GM23338 (cell line): ENCODE data around the gene SCTR. TPM values are rescaled to one million over a fixed set of nuclear protein-coding genes. Genes with fewer than 3 reads are reported as not detected.

Source experiments
- ATAC-seq: fragments of 200-7000 bp; cut with Tn5 transposase; 3 replicates; pipeline ENCODE4 v1.9.1; 2020
- DNase-seq: peaks from one replicate; pipeline ENCODE4 v3.0.0-alpha.2; 2015; ENCODE audit warnings: low spot score
- H2AFZ ChIP-seq: fragments of 200-600 bp; sonication (generic); 2 replicates; pipeline ENCODE4 v1.8.0; 2016; ENCODE audit warnings: antibody characterized with exemption, mild to moderate bottlenecking, moderate library complexity
- H3F3A ChIP-seq: fragments of 200-600 bp; sonication (generic); replicated peaks from 2 replicates; pipeline ENCODE4 v1.8.0; 2017; ENCODE audit warnings: antibody characterized with exemption, mixed run types, low read depth
- H3K27ac ChIP-seq: fragments of 200-600 bp; sonication (generic); 2 replicates; pipeline ENCODE4 v1.6.1; 2016; ENCODE audit warnings: low read depth
- H3K27me3 ChIP-seq: fragments of 200-600 bp; sonication (generic); 2 replicates; pipeline ENCODE4 v1.8.0; 2016; ENCODE audit warnings: mild to moderate bottlenecking, mixed run types, moderate library complexity; ENCODE audit not compliant: insufficient read depth
- H3K36me3 ChIP-seq: fragments of 200-600 bp; sonication (generic); 2 replicates; pipeline ENCODE4 v1.8.0; 2016; ENCODE audit warnings: mild to moderate bottlenecking; ENCODE audit not compliant: insufficient read depth
- H3K4me1 ChIP-seq: fragments of 200-600 bp; sonication (generic); 2 replicates; pipeline ENCODE4 v1.8.0; 2016; ENCODE audit warnings: mild to moderate bottlenecking, moderate library complexity; ENCODE audit not compliant: insufficient read depth
- H3K4me2 ChIP-seq: fragments of 200-600 bp; sonication (generic); 2 replicates; pipeline ENCODE4 v1.7.1; 2017; ENCODE audit warnings: mixed run types
- H3K4me3 ChIP-seq: fragments of 200-600 bp; sonication (generic); 2 replicates; pipeline ENCODE4 v1.6.1; 2016; ENCODE audit warnings: mixed run types
- H3K79me2 ChIP-seq: fragments of 200-600 bp; sonication (generic); replicated peaks from 2 replicates; pipeline ENCODE4 v1.8.0; 2017; ENCODE audit warnings: mild to moderate bottlenecking; ENCODE audit not compliant: insufficient read depth
- H3K9me2 ChIP-seq: fragments of 200-600 bp; sonication (generic); 2 replicates; pipeline ENCODE4 v1.8.0; 2017; ENCODE audit not compliant: insufficient read depth
- H4K20me1 ChIP-seq: fragments of 200-600 bp; sonication (generic); replicated peaks from 2 replicates; pipeline ENCODE4 v1.8.0; 2017; ENCODE audit warnings: mild to moderate bottlenecking; ENCODE audit not compliant: insufficient read depth
- H3K27ac Mint-ChIP-seq: 2 replicates; pipeline ENCODE4 v1.8.0; 2020; ENCODE audit warnings: inconsistent platforms, mild to moderate bottlenecking, moderate library complexity, mixed read lengths
- H3K27me3 Mint-ChIP-seq: 3 replicates; pipeline ENCODE4 v1.8.0; 2022; ENCODE audit warnings: low read depth, mild to moderate bottlenecking, moderate library complexity, mixed read lengths, inconsistent platforms; ENCODE audit not compliant: insufficient read depth, poor library complexity
- H3K36me3 Mint-ChIP-seq: 3 replicates; pipeline ENCODE4 v1.8.0; 2021; ENCODE audit warnings: low read depth, mild to moderate bottlenecking, inconsistent platforms, moderate library complexity, mixed read lengths
- H3K4me1 Mint-ChIP-seq: 3 replicates; pipeline ENCODE4 v1.8.0; 2020; ENCODE audit warnings: mild to moderate bottlenecking, inconsistent platforms, mixed read lengths
- H3K4me3 Mint-ChIP-seq: 3 replicates; pipeline ENCODE4 v1.8.0; 2021; ENCODE audit warnings: moderate library complexity, mild to moderate bottlenecking, inconsistent platforms, mixed read lengths
- H3K9me3 Mint-ChIP-seq: 3 replicates; pipeline ENCODE4 v1.8.0; 2020; ENCODE audit warnings: moderate library complexity, mild to moderate bottlenecking, inconsistent platforms, mixed read lengths
- CREB1 ChIP-seq: fragments of 250-450 bp; sonication (Bioruptor Pico); IDR thresholded peaks from 2 replicates; pipeline ENCODE4 v1.5.0; 2020; ENCODE audit warnings: low read depth, mild to moderate bottlenecking, moderate library complexity
- EZH2phosphoT487 ChIP-seq: fragments of 200-600 bp; sonication (generic); IDR thresholded peaks from one replicate; pipeline ENCODE4 v1.8.1; 2018; ENCODE audit warnings: antibody characterized with exemption; ENCODE audit not compliant: unreplicated experiment
- STAT1 ChIP-seq: IDR thresholded peaks from one replicate; pipeline ENCODE4 v1.6.1; 2016; ENCODE audit warnings: antibody characterized with exemption; ENCODE audit not compliant: unreplicated experiment
- ZNF462 ChIP-seq: fragments of 250-450 bp; sonication (Bioruptor Pico); IDR thresholded peaks from 2 replicates; pipeline ENCODE4 v1.5.0; 2020; ENCODE audit warnings: mild to moderate bottlenecking, moderate library complexity
- polyA plus RNA-seq: library from polyadenylated mRNA; unstranded; fragments of >200 nt; fragmentation: Nextera tagmentation; extraction: Ambion mirVana; gene quantifications from 2 replicates; pipeline ENCODE4 v1.2.1, GENCODE V29; 2016
- total RNA-seq: library from RNA; depleted of rRNA; stranded (reverse); fragments of >200 nt; shearing (Covaris generic); gene quantifications from 2 replicates; pipeline ENCODE4 v1.2.3, GENCODE V29; 2014
- TF ChIP-seq, protein P1 (sequence below): IDR thresholded peaks from one replicate; pipeline ENCODE4 v1.6.1; 2018; ENCODE audit warnings: antibody characterized with exemption; ENCODE audit not compliant: unreplicated experiment

The SCTR gene
- total and polyA plus RNA-seq, 2 experiments from 2014 or later = not detected

DNA sequence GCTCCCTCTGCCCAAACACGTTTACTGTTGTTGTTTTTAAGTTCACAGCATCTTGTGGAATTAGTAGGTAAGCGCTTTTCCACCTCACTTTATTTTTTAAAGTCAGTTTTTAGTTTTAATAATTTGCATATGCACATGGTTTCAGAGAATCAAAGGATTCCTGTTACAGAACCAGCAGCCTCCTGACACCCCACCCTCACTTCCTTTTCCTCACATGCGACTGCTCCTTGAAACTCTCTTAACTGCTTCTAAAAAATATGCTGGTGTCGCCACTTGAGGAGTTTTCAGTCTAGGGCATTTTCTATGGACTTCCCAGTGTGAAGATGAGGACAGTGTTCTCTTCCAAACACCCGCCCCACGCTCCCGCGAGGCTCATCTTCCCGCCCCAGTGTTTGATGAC lies 78.2 kb downstream of the SCTR start (continued):
- no peak for TF ChIP-seq ZNF462

DNA sequence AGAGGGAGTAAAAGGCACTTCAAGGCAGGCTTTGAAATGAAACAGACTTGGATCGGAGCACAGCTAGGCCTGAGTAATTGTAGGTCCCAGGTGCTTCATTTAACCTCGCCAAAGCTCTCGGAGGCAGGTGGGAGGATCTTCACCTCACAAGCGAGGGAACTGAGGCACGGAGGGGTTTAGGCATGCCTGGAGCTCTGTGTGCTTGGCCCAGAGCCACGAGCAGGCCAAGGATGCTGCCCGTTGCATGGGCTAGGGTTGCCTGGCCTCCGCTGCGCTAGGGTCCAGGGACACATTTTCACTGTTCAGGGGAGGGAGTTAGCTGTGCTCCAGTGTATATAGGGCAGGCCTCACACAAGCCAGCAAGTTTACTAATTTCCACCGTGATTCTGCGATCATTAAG lies 81.4 kb downstream of the SCTR start:
- Histone ChIP-seq H3K4me1 (peaks cover 17% of the 10 kb centered on the region; the same call in 1 of the 2 replicates), H2AFZ (no peak overlapping the region), H3K4me3 (no peak overlapping the region), H3K27me3 (no peaks in the 10 kb centered on the region), H4K20me1 (no peaks in the 10 kb centered on the region), H3F3A (no peaks in the 10 kb centered on the region; the same call in 1 of the 2 replicates), H3K79me2 (no peaks in the 10 kb centered on the region), H3K4me2 (no peak overlapping the region), H3K36me3 (no peaks in the 10 kb centered on the region), H3K9me2 (no peaks in the 10 kb centered on the region), H3K27ac (no peak overlapping the region)
- TF ChIP-seq EZH2phosphoT487 (no peak), STAT1 (no peak), CREB1 (no peak)
- no peaks in the 10 kb centered on the region for H3K9me3 Mint-ChIP-seq
- H3K27ac Mint-ChIP-seq = no peak overlapping the region
- DNase-seq (no peak), ATAC-seq (no peak)
- peaks cover 10% of the 10 kb centered on the region for H3K27me3 Mint-ChIP-seq
- peaks cover 15% of the 10 kb centered on the region for H3K4me1 Mint-ChIP-seq
- H3K36me3 Mint-ChIP-seq = peaks cover 3% of the 10 kb centered on the region; the same call in 1 of the 3 replicates
- H3K4me3 Mint-ChIP-seq = no peak overlapping the region

DNA sequence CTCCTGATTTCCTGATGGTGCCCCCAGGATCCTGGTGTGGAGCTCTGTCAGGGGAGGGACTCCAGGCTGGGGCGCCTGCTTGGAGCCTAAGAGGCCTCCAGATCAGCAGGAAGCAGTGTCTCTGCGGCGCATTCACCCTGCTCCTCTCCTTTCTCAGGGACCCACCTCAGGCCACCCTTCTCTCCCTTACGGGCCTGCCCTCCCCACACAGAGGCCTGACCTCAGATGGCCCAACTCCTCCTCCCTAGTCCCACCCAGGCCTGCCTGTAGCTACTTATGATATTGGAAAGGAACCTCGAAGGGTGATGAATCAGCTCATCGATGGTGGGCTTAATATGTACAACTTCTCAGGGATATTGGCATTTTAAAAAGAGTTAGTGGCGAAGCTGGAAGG lies 82.1 kb downstream of the SCTR start:
- no peak overlapping the region for H3K27ac Mint-ChIP-seq
- H3K9me3 Mint-ChIP-seq = no peaks in the 10 kb centered on the region
- peak; percentile 38 for ATAC-seq
- TF ChIP-seq, protein P1, sequence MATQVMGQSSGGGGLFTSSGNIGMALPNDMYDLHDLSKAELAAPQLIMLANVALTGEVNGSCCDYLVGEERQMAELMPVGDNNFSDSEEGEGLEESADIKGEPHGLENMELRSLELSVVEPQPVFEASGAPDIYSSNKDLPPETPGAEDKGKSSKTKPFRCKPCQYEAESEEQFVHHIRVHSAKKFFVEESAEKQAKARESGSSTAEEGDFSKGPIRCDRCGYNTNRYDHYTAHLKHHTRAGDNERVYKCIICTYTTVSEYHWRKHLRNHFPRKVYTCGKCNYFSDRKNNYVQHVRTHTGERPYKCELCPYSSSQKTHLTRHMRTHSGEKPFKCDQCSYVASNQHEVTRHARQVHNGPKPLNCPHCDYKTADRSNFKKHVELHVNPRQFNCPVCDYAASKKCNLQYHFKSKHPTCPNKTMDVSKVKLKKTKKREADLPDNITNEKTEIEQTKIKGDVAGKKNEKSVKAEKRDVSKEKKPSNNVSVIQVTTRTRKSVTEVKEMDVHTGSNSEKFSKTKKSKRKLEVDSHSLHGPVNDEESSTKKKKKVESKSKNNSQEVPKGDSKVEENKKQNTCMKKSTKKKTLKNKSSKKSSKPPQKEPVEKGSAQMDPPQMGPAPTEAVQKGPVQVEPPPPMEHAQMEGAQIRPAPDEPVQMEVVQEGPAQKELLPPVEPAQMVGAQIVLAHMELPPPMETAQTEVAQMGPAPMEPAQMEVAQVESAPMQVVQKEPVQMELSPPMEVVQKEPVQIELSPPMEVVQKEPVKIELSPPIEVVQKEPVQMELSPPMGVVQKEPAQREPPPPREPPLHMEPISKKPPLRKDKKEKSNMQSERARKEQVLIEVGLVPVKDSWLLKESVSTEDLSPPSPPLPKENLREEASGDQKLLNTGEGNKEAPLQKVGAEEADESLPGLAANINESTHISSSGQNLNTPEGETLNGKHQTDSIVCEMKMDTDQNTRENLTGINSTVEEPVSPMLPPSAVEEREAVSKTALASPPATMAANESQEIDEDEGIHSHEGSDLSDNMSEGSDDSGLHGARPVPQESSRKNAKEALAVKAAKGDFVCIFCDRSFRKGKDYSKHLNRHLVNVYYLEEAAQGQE = no peak
- TF ChIP-seq EZH2phosphoT487 = no peak

More for the DNA sequence above, 82.1 kb downstream of the SCTR start:
- H3K36me3 Mint-ChIP-seq = peaks cover 8% of the 10 kb centered on the region; the same call in 2 of the 3 replicates
- no peak overlapping the region for H3K4me2 ChIP-seq
- no peak overlapping the region for H3K27ac ChIP-seq
- H3K4me1 ChIP-seq = peaks cover 17% of the 10 kb centered on the region; the same call in 1 of the 2 replicates
- DNase-seq = no peak
- H3K36me3 ChIP-seq = no peaks in the 10 kb centered on the region
- H3K4me3 Mint-ChIP-seq = no peak overlapping the region
- H2AFZ ChIP-seq = no peak overlapping the region
- H3K27me3 ChIP-seq = no peaks in the 10 kb centered on the region
- no peaks in the 10 kb centered on the region for H3K79me2 ChIP-seq
- peaks cover 10% of the 10 kb centered on the region for H3K27me3 Mint-ChIP-seq
- no peaks in the 10 kb centered on the region; the same call in 1 of the 2 replicates for H3F3A ChIP-seq
- peaks cover 15% of the 10 kb centered on the region for H3K4me1 Mint-ChIP-seq
- no peak overlapping the region for H3K4me3 ChIP-seq
- H3K9me2 ChIP-seq = no peaks in the 10 kb centered on the region
- no peaks in the 10 kb centered on the region for H4K20me1 ChIP-seq
